CD14-positive monocyte (primary cell): ENCODE results near the gene HHIPL2. TPM values are rescaled to one million over a fixed set of nuclear protein-coding genes. Genes with fewer than 3 reads are reported as not detected.
"Not testable (repeated sequence)": the region's sequence is repeated elsewhere in the genome, so short reads cannot be mapped to it uniquely, and the experiment has no call there.

Experiments
- DNase-seq, 3 donors: peaks; one replicate each; pipeline ENCODE4 v3.0.0-alpha.2; 2011 to 2022
- H2AFZ ChIP-seq: 2 replicates; pipeline ENCODE4 v1.6.0; 2012; ENCODE audit warnings: mild to moderate bottlenecking, low read depth, low read length, inconsistent platforms; ENCODE audit not compliant: insufficient read depth, poor library complexity, severe bottlenecking
- H3K27ac ChIP-seq, 2 donors: 1 replicate in 1 of 2; 2 replicates in 1 of 2; pipeline ENCODE4 v1.5.1; 2012 to 2013; ENCODE audit warnings: low read length in 2 of 2, control low read depth in 1 of 2, inconsistent platforms in 1 of 2, low read depth in 1 of 2, mild to moderate bottlenecking in 1 of 2
- H3K27me3 ChIP-seq, 2 donors: one replicate each; pipeline versions ENCODE4 v1.6.0 to v1.6.1; 2011 to 2013; ENCODE audit warnings: low read length in 2 of 2; ENCODE audit not compliant: control insufficient read depth in 2 of 2, insufficient read depth in 2 of 2
- H3K36me3 ChIP-seq, 2 donors: replicated peaks in 1 of 2; 1 replicate in 1 of 2; 2 replicates in 1 of 2; pipeline versions ENCODE4 v1.5.1 to v1.6.1; 2012 to 2013; ENCODE audit warnings: low read length in 2 of 2, control low read depth in 1 of 2, inconsistent platforms in 1 of 2, mild to moderate bottlenecking in 1 of 2; ENCODE audit not compliant: insufficient read depth in 2 of 2, control insufficient read depth in 1 of 2
- H3K4me1 ChIP-seq, 2 donors: 1 replicate in 1 of 2; 2 replicates in 1 of 2; pipeline versions ENCODE4 v1.5.1 to v1.6.1; 2012 to 2013; ENCODE audit warnings: low read length in 2 of 2, control low read depth in 1 of 2, inconsistent platforms in 1 of 2, mild to moderate bottlenecking in 1 of 2, moderate library complexity in 1 of 2; ENCODE audit not compliant: insufficient read depth in 2 of 2, control insufficient read depth in 1 of 2
- H3K4me2 ChIP-seq: replicated peaks from 2 replicates; pipeline ENCODE3; 2012; ENCODE audit warnings: low read length, moderate library complexity, mild to moderate bottlenecking; ENCODE audit not compliant: poor library complexity, severe bottlenecking; ENCODE audit errors: extremely low read depth
- H3K4me3 ChIP-seq, 3 experiments: fragments of 200-600 bp in 1 of 3; sonication (generic) in 1 of 3; replicated peaks in 1 of 3; 1 replicate in 2 of 3; 2 replicates in 1 of 3; pipeline ENCODE4 v1.5.1; 2011 to 2013; ENCODE audit warnings: low read length in 3 of 3, mild to moderate bottlenecking in 3 of 3, control low read depth in 2 of 3, low read depth in 2 of 3, inconsistent platforms in 1 of 3, moderate library complexity in 1 of 3
- H3K79me2 ChIP-seq: 2 replicates; pipeline ENCODE4 v1.6.0; 2012; ENCODE audit warnings: mild to moderate bottlenecking, control low read depth, inconsistent platforms, low read length, moderate library complexity; ENCODE audit not compliant: insufficient read depth
- H3K9ac ChIP-seq: 2 replicates; pipeline ENCODE4 v1.6.0; 2017; ENCODE audit warnings: low read length, mild to moderate bottlenecking; ENCODE audit not compliant: insufficient read depth, poor library complexity, severe bottlenecking
- H3K9me3 ChIP-seq, 2 donors: replicated peaks in 1 of 2; 1 replicate in 1 of 2; 2 replicates in 1 of 2; pipeline versions ENCODE4 v1.5.1 to v1.6.1; 2012 to 2013; ENCODE audit warnings: low read length in 2 of 2, control low read depth in 1 of 2; ENCODE audit not compliant: control insufficient read depth in 1 of 2, insufficient read depth in 1 of 2
- H4K20me1 ChIP-seq: 2 replicates; pipeline ENCODE4 v1.6.0; 2012; ENCODE audit warnings: mild to moderate bottlenecking, low read length, control low read depth, moderate library complexity; ENCODE audit not compliant: insufficient read depth
- H3K27ac Mint-ChIP-seq, 7 donors: one replicate each; pipeline ENCODE4 v1.8.0; 2020; ENCODE audit warnings: mild to moderate bottlenecking in 7 of 7, mixed read lengths in 7 of 7, moderate library complexity in 6 of 7, inconsistent platforms in 2 of 7
- H3K27me3 Mint-ChIP-seq, 3 donors: one replicate each; pipeline ENCODE4 v1.8.0; 2021 to 2022; ENCODE audit warnings: low read depth in 3 of 3, mild to moderate bottlenecking in 3 of 3, mixed read lengths in 3 of 3, moderate library complexity in 3 of 3, inconsistent platforms in 1 of 3
- H3K36me3 Mint-ChIP-seq, 2 donors: one replicate each; pipeline ENCODE4 v1.8.0; 2020; ENCODE audit warnings: mixed read lengths in 2 of 2, inconsistent platforms in 1 of 2, mild to moderate bottlenecking in 1 of 2
- H3K4me1 Mint-ChIP-seq: one replicate; pipeline ENCODE4 v1.8.0; 2020; ENCODE audit warnings: mild to moderate bottlenecking, mixed read lengths
- H3K4me3 Mint-ChIP-seq, 2 donors: one replicate each; pipeline ENCODE4 v1.8.0; 2020; ENCODE audit warnings: mild to moderate bottlenecking in 2 of 2, mixed read lengths in 2 of 2, moderate library complexity in 1 of 2
- H3K9me3 Mint-ChIP-seq, 7 donors: one replicate each; pipeline ENCODE4 v1.8.0; 2020 to 2022; ENCODE audit warnings: mixed read lengths in 7 of 7, mild to moderate bottlenecking in 6 of 7, moderate library complexity in 6 of 7, inconsistent platforms in 2 of 7
- CTCF ChIP-seq: fragments of 200-600 bp; IDR thresholded peaks from one replicate; pipeline ENCODE4 v1.8.0; 2022; ENCODE audit warnings: antibody characterized with exemption, mild to moderate bottlenecking
- WGBS: methylation state at CpG from one replicate; pipeline ENCODE4 v1.1.5; 2013; ENCODE audit warnings: missing lambda C conversion rate; ENCODE audit not compliant: insufficient coverage; 5-methylcytosine and 5-hydroxymethylcytosine counted together
- intact Hi-C, 2 donors: fragments of 100-400 bp; cut with micrococcal nuclease; formaldehyde crosslinking; loops; one replicate each; pipeline versions ENCODE4 v1.15.0 to v1.15.1; 2023
- polyA plus RNA-seq, 3 donors: library from polyadenylated mRNA; depleted of rRNA in 1 of 3; unstranded in 2 of 3; stranded (reverse) in 1 of 3; fragments of 300-500 nt in 2 of 3; fragments of >200 nt in 1 of 3; fragmentation: Illumina TruSeq in 2 of 3; gene quantifications; 1 replicate in 2 of 3; 2 replicates in 1 of 3; pipeline ENCODE4 v1.2.3, GENCODE V29; 2012 to 2021

Gene HHIPL2
- polyA plus RNA-seq, 3 donors = 0.08 TPM; not detected in 2

DNA sequence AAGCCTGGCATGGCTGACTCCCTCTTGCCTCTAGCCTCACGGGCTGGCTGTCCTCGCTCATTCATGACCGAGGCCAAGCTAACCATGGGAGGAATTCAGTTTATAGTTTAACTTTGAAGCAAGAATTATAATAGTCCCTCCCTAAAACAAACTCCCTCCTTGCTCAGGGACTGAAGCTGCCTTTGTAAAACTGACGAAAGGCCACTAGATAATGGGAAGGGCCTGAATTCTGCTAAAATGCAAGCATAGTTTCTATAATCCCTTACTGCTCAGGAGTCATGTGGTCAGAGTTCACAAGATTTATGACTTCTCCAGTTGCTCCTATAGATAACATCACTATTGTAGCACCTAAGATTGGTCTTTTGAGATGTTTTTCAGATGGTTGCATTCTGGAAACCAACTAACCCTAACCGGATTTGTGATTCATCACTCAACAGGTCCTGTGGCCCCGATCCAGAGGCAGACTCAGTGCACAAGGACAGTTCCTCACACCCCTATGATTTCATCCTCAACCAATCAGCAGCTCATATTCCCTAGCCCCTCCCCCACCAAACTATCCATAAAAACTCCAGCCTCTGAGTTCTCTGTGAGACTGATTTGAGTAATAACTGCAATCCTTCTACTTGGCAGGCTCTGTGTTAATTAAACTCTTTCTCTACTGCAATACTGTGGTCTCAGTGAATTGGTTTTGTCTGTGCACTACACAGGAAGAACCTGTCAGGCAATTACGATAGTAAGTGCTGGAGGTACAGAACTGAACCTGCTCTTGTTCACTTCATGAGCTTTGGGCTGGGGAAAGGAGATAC lies 26.4 kb downstream of the HHIPL2 start:
- H3K9me3 Mint-ChIP-seq = peaks cover 0 to 3% (median 0%) of the 10 kb centered on the region in 7 donors
- H3K9ac ChIP-seq = no peak overlapping the region
- DNase-seq = no peak
- H3K79me2 ChIP-seq = no peaks in the 10 kb centered on the region
- H3K4me2 ChIP-seq = no peak overlapping the region
- 100% methylated on average over 1 of the region's 7 CpGs for WGBS
- H3K27me3 Mint-ChIP-seq = peaks cover 0 to 5% (median 1%) of the 10 kb centered on the region in 3 donors
- no peaks in the 10 kb centered on the region for H3K27me3 ChIP-seq
- no peak overlapping the region for H3K27ac ChIP-seq
- H3K27ac Mint-ChIP-seq = no peak overlapping the region
- intact Hi-C loops = no loop called here
- TF ChIP-seq CTCF = no peak
- no peaks in the 10 kb centered on the region for H3K9me3 ChIP-seq
- no peaks in the 10 kb centered on the region for H3K36me3 ChIP-seq
- no peaks in the 10 kb centered on the region for H3K36me3 Mint-ChIP-seq
- no peak overlapping the region for H3K4me3 ChIP-seq
- no peaks in the 10 kb centered on the region for H3K4me1 Mint-ChIP-seq
- H4K20me1 ChIP-seq = no peaks in the 10 kb centered on the region
- H3K4me3 Mint-ChIP-seq = no peak overlapping the region
- no peaks in the 10 kb centered on the region for H3K4me1 ChIP-seq
- no peak overlapping the region for H2AFZ ChIP-seq

GRCh38 chr1:222489496-222489895 lies 58.4 kb downstream of the HHIPL2 start:
- H3K27ac Mint-ChIP-seq, H3K4me2 ChIP-seq, H3K4me1 ChIP-seq, H3K36me3 ChIP-seq, H4K20me1 ChIP-seq, H3K9ac ChIP-seq, H3K27me3 Mint-ChIP-seq, intact Hi-C loops, H3K4me3 ChIP-seq, H3K36me3 Mint-ChIP-seq, H3K79me2 ChIP-seq, H3K9me3 ChIP-seq, H3K4me1 Mint-ChIP-seq, H3K27me3 ChIP-seq, H3K27ac ChIP-seq, H3K9me3 Mint-ChIP-seq, H2AFZ ChIP-seq, H3K4me3 Mint-ChIP-seq: not testable (repeated sequence)
- WGBS = no CpG with 5 or more reads among the region's 5 CpGs
- peak in 1 of 3 donors; percentile 2 for DNase-seq

DNA sequence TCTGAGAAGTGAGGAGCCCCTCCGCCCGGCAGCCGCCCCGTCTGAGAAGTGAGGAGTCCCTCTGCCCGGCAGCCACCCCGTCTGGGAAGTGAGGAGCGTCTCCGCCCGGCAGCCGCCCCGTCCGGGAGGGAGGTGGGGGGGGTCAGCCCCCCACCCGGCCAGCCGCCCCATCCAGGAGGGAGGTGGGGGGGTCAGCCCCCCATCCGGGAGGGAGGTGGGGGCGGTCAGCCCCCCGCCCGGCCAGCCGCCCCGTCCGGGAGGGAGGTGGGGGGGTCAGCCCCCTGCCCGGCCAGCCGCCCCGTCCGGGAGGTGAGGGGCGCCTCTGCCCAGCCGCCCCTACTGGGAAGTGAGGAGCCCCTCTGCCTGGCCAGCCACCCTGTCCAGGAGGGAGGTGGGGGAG lies 60.1 kb downstream of the HHIPL2 start:
- H3K36me3 ChIP-seq, H3K27me3 Mint-ChIP-seq, H3K27ac ChIP-seq, H3K4me2 ChIP-seq, H3K9me3 ChIP-seq, H3K4me1 ChIP-seq, H3K27ac Mint-ChIP-seq, H3K27me3 ChIP-seq, H3K4me1 Mint-ChIP-seq, H3K9ac ChIP-seq, H3K9me3 Mint-ChIP-seq, H3K4me3 ChIP-seq, intact Hi-C loops, H3K4me3 Mint-ChIP-seq, H3K36me3 Mint-ChIP-seq, DNase-seq, H3K79me2 ChIP-seq, H4K20me1 ChIP-seq, H2AFZ ChIP-seq: not testable (repeated sequence)
- WGBS = no CpG with 5 or more reads among the region's 27 CpGs

GRCh38 chr1:222484005-222484404 lies 63.9 kb downstream of the HHIPL2 start:
- H3K4me1 ChIP-seq, H3K9me3 Mint-ChIP-seq, intact Hi-C loops, H3K27me3 Mint-ChIP-seq, H3K27ac Mint-ChIP-seq, DNase-seq, H3K4me3 Mint-ChIP-seq, H4K20me1 ChIP-seq, H3K79me2 ChIP-seq, H3K4me3 ChIP-seq, H3K27ac ChIP-seq, H3K36me3 Mint-ChIP-seq, H3K4me2 ChIP-seq, H3K9ac ChIP-seq, H3K36me3 ChIP-seq, H3K9me3 ChIP-seq, H3K4me1 Mint-ChIP-seq, H2AFZ ChIP-seq, H3K27me3 ChIP-seq: not testable (repeated sequence)
- no CpG with 5 or more reads among the region's 4 CpGs for WGBS
